Pancreas (tissue), 10 donors: Measurements from ENCODE around the gene JUNB. TPM values are rescaled to one million over a fixed set of nuclear protein-coding genes. Genes with fewer than 3 reads are reported as not detected.
A peak's percentile ranks its signal among the peaks of the same experiment; 100 is the strongest.

Experiments used
- ATAC-seq, 4 donors: fragments of 200-7000 bp; cut with Tn5 transposase; one replicate each; pipeline versions ENCODE4 v1.8.0 to v1.9.1; 2020; ENCODE audit warnings: mild to moderate bottlenecking in 4 of 4, moderate library complexity in 4 of 4
- DNase-seq, 6 donors: peaks; one replicate each; pipeline ENCODE4 v3.0.0-alpha.2; 2020
- FAIRE-seq: peaks from 2 replicates; lab custom pipeline; 2012; peaks lifted over from hg19 to GRCh38; lab: Jason Lieb, UNC
- H3K27ac ChIP-seq, 4 donors: fragments of 200-600 bp; sonication (generic); 1 replicate in 3 of 4; 2 replicates in 1 of 4; pipeline versions ENCODE4 v1.5.0 to v1.8.0; 2020
- H3K27me3 ChIP-seq, 4 donors: fragments of 200-600 bp; one replicate each; pipeline ENCODE4 v1.8.0; 2021
- H3K36me3 ChIP-seq, 3 donors: fragments of 200-600 bp; sonication (generic) in 1 of 3; one replicate each; pipeline versions ENCODE4 v1.5.0 to v1.8.0; 2020 to 2021
- H3K4me1 ChIP-seq, 3 donors: fragments of 200-600 bp; one replicate each; pipeline ENCODE4 v1.8.0; 2021
- H3K4me3 ChIP-seq, 4 donors: fragments of 200-600 bp; sonication (generic) in 2 of 4; one replicate each; pipeline versions ENCODE4 v1.5.0 to v1.8.0; 2020 to 2021
- H3K9me3 ChIP-seq, 4 donors: fragments of 200-600 bp; one replicate each; pipeline ENCODE4 v1.8.0; 2021
- CTCF ChIP-seq, 4 donors: fragments of 200-600 bp; sonication (generic) in 3 of 4; IDR thresholded peaks; one replicate each; pipeline versions ENCODE4 v1.5.0 to v1.8.0; 2021; ENCODE audit warnings: antibody characterized with exemption in 4 of 4
- WGBS, 2 donors: extraction: QIAGEN DNeasy Blood & Tissue Kit; methylation state at CpG; one replicate each; pipeline ENCODE4 v1.1.7; 2013; 5-methylcytosine and 5-hydroxymethylcytosine counted together
- intact Hi-C, 3 donors: fragments of 100-400 bp; cut with DNase I; formaldehyde crosslinking; loops; one replicate each; pipeline versions ENCODE4 v1.11.1 to v1.14.2; 2022
- polyA plus RNA-seq, 2 donors: library from polyadenylated mRNA; stranded (reverse); fragments of 200-250 nt; gene quantifications; one replicate each; pipeline ENCODE4 v1.2.3, GENCODE V29; 2013
- total RNA-seq, 6 donors: library from RNA; stranded (reverse); fragmentation: NEBNext Ultra II Directional in 4 of 6; extraction: Animal tissue kit (Norgen Biotek cat#: 25700) in 4 of 6; gene quantifications; one replicate each; pipeline versions ENCODE4 v1.2.1 to v1.2.4, GENCODE V29; 2021 to 2023
- donor health status: healthy with polysubstance abuse.
- donor health status: DM: no; HTN: no; CAD: no; lungs with moderate emphysema.
- donor health status: DM: no; HTN: no; CAD: no.
- donor health status: control.
- donor health status: control.
- donor health status: Bipolar disorder and iron deficiency.
- donor health status: DM: yes; HTN: yes; CAD: no.
- donor health status: DM: no; HTN: no; CAD: no.
- donor health status: DM: no; HTN: no; CAD: no.
- donor health status: DM: yes; HTN: yes; CAD: no.

JUNB gene
- total RNA-seq (100 to 1,000 TPM in 2 of 6 donors, 10 to 100 TPM in 4; 41.6 to 109 (median 70.7) TPM), polyA plus RNA-seq (100 to 1,000 TPM; 172 to 206 TPM)

DNA sequence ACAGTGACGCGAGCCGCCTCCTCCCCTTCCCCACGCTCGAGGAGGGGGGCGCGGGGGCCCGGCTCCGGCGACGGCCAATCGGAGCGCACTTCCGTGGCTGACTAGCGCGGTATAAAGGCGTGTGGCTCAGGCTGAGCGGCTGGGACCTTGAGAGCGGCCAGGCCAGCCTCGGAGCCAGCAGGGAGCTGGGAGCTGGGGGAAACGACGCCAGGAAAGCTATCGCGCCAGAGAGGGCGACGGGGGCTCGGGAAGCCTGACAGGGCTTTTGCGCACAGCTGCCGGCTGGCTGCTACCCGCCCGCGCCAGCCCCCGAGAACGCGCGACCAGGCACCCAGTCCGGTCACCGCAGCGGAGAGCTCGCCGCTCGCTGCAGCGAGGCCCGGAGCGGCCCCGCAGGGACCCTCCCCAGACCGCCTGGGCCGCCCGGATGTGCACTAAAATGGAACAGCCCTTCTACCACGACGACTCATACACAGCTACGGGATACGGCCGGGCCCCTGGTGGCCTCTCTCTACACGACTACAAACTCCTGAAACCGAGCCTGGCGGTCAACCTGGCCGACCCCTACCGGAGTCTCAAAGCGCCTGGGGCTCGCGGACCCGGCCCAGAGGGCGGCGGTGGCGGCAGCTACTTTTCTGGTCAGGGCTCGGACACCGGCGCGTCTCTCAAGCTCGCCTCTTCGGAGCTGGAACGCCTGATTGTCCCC is at the start of gene JUNB:
Gene JUNB, plus strand, starts transcription at position 142 of the 706 bp plus-strand sequence. Its CDS starts 286 bp downstream, at position 428.
- Histone ChIP-seq H3K4me1 (peaks cover 10 to 39% (median 20%) of the 10 kb centered on the region in 3 donors), H3K27me3 (no peaks in the 10 kb centered on the region), H3K4me3 (peak within 1 kb of the TSS; percentile 70 to 95 (median 86)), H3K27ac (peak within 1 kb of the TSS; percentile 95 to 100 (median 99)), H3K9me3 (no peaks in the 10 kb centered on the region), H3K36me3 (no peaks in the 10 kb centered on the region)
- peak; percentile 53 to 69 (median 60) for ATAC-seq
- 0% methylated on average over 69 to 73 of the region's 73 CpGs for WGBS, 2 donors
- TF ChIP-seq CTCF (IDR thresholded peaks at IDR 0.05), result no peak
- FAIRE-seq, result no peak
- intact Hi-C loops, result no loop called here
- DNase-seq, result peak; percentile 97 to 100 (median 98)

- no peak for FAIRE-seq
- TF ChIP-seq CTCF (IDR thresholded peaks at IDR 0.05), result no peak
- Histone ChIP-seq H3K27me3 (no peaks in the 10 kb centered on the region), H3K27ac (no peak overlapping the region), H3K9me3 (no peaks in the 10 kb centered on the region), H3K4me3 (no peak overlapping the region), H3K4me1 (no peaks in the 10 kb centered on the region), H3K36me3 (peaks cover 2 to 17% (median 3%) of the 10 kb centered on the region in 3 donors)
- intact Hi-C loops, result no loop called here
- ATAC-seq, result no peak
- no peak for DNase-seq
- 86 to 89% methylated on average over 22 of the region's 22 CpGs for WGBS, 2 donors
Measured at GRCh38 chr19:12745166-12745897, 46.0 kb upstream of the JUNB start.

- no peak for FAIRE-seq
- DNase-seq, result no peak
- Histone ChIP-seq H3K4me3 (no peak overlapping the region), H3K4me1 (no peaks in the 10 kb centered on the region), H3K27me3 (no peaks in the 10 kb centered on the region), H3K36me3 (peaks cover 2 to 17% (median 3%) of the 10 kb centered on the region in 3 donors), H3K9me3 (no peaks in the 10 kb centered on the region), H3K27ac (no peak overlapping the region)
- peak in 1 of 4 donors; percentile 20 for ATAC-seq
- intact Hi-C loops, result no loop called here
- 60 to 72% methylated on average over 6 of the region's 6 CpGs for WGBS, 2 donors
- TF ChIP-seq CTCF (IDR thresholded peaks at IDR 0.05), result no peak
Measured at GRCh38 chr19:12748489-12748888, 42.8 kb upstream of the JUNB start.

GRCh38 chr19:12749938-12750521 is 41.3 kb upstream of the JUNB start:
- intact Hi-C loops, result loop anchor here in 1 of 3 donors (10.0 kb wide), 1 partner anchor 95 kb away; no protein-coding TSS in a partner anchor
- ATAC-seq, result no peak
- no peaks in the 10 kb centered on the region for H3K4me1 ChIP-seq
- TF ChIP-seq CTCF (IDR thresholded peaks at IDR 0.05), result no peak
- peaks cover 2 to 17% (median 3%) of the 10 kb centered on the region in 3 donors for H3K36me3 ChIP-seq
- H3K9me3 ChIP-seq, result no peaks in the 10 kb centered on the region
- no peak overlapping the region for H3K27ac ChIP-seq
- H3K4me3 ChIP-seq, result no peak overlapping the region
- no peaks in the 10 kb centered on the region for H3K27me3 ChIP-seq
- no peak for FAIRE-seq
- 28 to 30% methylated on average over 23 to 24 of the region's 24 CpGs for WGBS, 2 donors
- no peak for DNase-seq
